Stimulated activated naive CD8-positive, alpha-beta T cell treated with anti-CD3 and anti-CD28 coated beads, Interleukin-15, Interleukin-2, amounts not matched to agents 100 ng/mL and 50 ng/mL, for 24 hours (primary cell): Measurements from ENCODE around the gene TPO.
"Not testable (repeated sequence)": the region's sequence is repeated elsewhere in the genome, so short reads cannot be mapped to it uniquely, and the experiment has no call there.

Experiments used
- H3K27ac Mint-ChIP-seq: one replicate; pipeline ENCODE4 v1.8.0; 2021; ENCODE audit warnings: mild to moderate bottlenecking, mixed read lengths
- H3K27me3 Mint-ChIP-seq: one replicate; pipeline ENCODE4 v1.8.0; 2021; ENCODE audit warnings: mixed read lengths
- H3K36me3 Mint-ChIP-seq: one replicate; pipeline ENCODE4 v1.8.0; 2021; ENCODE audit warnings: low read depth, mixed read lengths
- H3K4me1 Mint-ChIP-seq: one replicate; pipeline ENCODE4 v1.8.0; 2021; ENCODE audit warnings: low read depth, mixed read lengths
- H3K4me3 Mint-ChIP-seq: one replicate; pipeline ENCODE4 v1.8.0; 2021; ENCODE audit warnings: mild to moderate bottlenecking, mixed read lengths
- H3K9me3 Mint-ChIP-seq: one replicate; pipeline ENCODE4 v1.8.0; 2021; ENCODE audit warnings: mixed read lengths

TPO gene

DNA sequence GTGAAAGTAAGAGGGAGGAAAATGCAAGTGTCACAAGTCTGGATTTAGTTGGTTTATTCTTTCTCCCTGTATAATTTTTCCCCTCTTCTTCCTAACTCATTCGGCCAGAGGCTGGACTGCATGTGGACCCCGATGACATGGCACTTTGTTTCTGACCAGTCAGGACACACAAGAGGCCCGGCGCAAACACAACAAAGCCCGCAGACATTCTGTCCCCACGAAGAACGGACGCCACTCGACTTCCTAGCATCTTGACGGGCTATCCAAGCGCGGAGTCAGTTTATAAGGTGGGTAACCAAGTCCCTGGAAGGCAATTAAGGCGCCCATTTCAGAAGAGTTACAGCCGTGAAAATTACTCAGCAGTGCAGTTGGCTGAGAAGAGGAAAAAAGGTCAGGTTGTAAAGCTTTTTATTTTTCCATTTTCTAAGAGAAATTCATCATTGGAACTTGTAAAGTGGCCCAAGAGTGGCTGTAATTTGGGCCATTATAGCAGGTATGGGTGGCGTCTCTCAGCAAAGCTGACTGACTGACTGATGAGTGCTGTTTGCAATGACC is at the start of gene TPO:
Gene TPO (plus strand): TSS at position 308 of the 555 bp plus-strand sequence. CDS start 946 bp downstream, outside the sequence.
- no peaks in the 10 kb centered on the region for H3K27me3 Mint-ChIP-seq
- H3K9me3 Mint-ChIP-seq = no peaks in the 10 kb centered on the region
- no peaks in the 10 kb centered on the region for H3K36me3 Mint-ChIP-seq
- H3K4me1 Mint-ChIP-seq = no peaks in the 10 kb centered on the region
- no peak within 1 kb of the TSS for H3K27ac Mint-ChIP-seq
- no peak within 1 kb of the TSS for H3K4me3 Mint-ChIP-seq

DNA sequence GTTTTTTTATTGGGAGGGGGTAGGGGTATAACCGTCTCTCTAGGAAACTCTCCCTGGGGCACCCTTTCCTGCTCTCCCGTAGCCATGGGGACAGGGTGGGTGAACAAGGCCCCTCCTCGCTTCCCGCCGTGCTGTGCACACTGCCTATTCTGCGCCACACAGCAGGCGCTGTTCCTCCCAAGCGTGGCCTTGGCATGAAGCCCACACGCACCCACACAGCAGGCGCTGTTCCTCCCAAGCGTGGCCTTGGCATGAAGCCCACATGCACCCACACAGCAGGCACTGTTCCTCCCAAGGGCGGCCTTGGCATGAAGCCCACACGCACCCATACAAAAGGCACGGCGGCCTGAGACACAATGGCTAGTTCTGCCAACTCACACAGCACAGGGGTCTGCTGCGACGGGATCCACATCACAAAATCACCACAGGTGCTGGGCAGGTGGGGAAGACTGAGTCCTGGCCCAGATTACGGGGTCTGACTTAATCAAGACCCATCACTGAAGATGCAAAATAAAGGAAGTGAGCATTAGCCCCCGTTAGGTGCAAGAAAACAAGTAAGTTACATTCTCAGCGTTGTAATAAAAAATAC is 46.6 kb upstream of the TPO start:
- Mint-ChIP-seq H3K36me3 (no peaks in the 10 kb centered on the region), H3K4me3 (no peak overlapping the region), H3K4me1 (peaks cover 5% of the 10 kb centered on the region), H3K27me3 (no peaks in the 10 kb centered on the region), H3K9me3 (no peaks in the 10 kb centered on the region), H3K27ac (no peak overlapping the region)

DNA sequence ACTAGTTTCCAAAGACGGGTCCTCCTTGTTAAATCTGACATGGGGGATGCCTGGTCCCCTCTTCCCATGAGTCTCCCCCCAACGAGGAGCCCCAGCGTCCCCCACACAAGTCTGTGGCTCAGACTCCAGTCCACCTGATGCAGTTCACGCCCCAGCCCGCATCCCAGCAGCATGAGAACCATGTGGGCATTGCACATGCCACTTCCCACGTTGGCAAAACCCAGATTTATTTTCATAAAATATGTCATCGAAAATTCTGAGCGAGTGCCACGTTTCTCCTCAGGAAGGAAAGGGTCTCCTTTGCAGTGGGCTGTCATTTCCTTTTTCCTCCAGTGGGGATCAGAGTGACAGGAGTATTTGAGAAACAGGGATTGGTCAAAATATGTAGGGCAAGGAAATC is 45.7 kb upstream of the TPO start:
- H3K9me3 Mint-ChIP-seq = no peaks in the 10 kb centered on the region

DNA sequence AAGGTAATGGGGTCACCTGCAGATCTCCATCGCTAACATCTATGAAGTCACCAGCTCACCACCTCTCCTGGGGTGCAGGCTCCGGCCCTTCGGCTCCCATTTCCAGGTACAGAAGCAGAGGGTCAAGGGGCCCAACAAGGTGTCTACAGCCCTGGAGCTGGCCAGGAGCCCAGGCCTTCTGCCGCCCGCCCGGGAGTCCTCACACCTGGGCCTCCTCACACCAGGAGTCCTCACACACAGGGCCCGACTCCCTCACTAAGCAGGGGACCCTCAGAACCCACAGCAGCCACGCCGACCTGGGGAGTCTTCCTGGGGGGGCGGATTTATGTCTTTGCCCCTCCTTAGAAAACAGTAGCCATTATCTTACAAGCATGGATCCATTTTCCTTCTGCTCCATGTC is 43.4 kb upstream of the TPO start:
- peaks cover 6% of the 10 kb centered on the region for H3K27me3 Mint-ChIP-seq
- H3K4me3 Mint-ChIP-seq = no peak overlapping the region
- peaks cover 5% of the 10 kb centered on the region for H3K4me1 Mint-ChIP-seq
- H3K27ac Mint-ChIP-seq = no peak overlapping the region
- no peaks in the 10 kb centered on the region for H3K9me3 Mint-ChIP-seq
- no peaks in the 10 kb centered on the region for H3K36me3 Mint-ChIP-seq

More for the DNA sequence above, 45.7 kb upstream of the TPO start:
- Mint-ChIP-seq H3K36me3 (no peaks in the 10 kb centered on the region), H3K27me3 (peaks cover 6% of the 10 kb centered on the region), H3K4me3 (no peak overlapping the region), H3K4me1 (peaks cover 5% of the 10 kb centered on the region), H3K27ac (no peak overlapping the region)

DNA sequence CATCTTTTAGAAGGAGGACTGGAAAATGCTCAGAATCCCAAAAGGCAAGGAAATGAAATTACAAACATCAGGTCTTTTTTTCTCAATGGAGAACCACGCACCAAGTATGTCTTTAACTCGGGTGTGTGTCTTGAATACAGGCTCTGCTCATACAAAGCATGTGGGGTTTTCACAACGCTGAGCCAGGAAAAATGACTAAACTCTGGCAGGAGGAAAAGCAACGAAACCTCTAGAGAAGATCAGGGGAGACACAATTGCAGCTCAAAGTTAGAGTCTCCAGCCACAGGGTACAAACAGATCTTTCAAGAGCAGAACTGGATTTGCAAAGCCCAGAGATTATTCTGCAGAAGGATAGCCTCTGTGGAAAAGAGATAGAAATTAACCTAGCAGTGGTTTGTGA is 42.8 kb upstream of the TPO start:
- no peak overlapping the region for H3K27ac Mint-ChIP-seq
- no peaks in the 10 kb centered on the region for H3K9me3 Mint-ChIP-seq
- peaks cover 5% of the 10 kb centered on the region for H3K4me1 Mint-ChIP-seq
- no peaks in the 10 kb centered on the region for H3K36me3 Mint-ChIP-seq
- peaks cover 6% of the 10 kb centered on the region for H3K27me3 Mint-ChIP-seq
- H3K4me3 Mint-ChIP-seq = no peak overlapping the region

DNA sequence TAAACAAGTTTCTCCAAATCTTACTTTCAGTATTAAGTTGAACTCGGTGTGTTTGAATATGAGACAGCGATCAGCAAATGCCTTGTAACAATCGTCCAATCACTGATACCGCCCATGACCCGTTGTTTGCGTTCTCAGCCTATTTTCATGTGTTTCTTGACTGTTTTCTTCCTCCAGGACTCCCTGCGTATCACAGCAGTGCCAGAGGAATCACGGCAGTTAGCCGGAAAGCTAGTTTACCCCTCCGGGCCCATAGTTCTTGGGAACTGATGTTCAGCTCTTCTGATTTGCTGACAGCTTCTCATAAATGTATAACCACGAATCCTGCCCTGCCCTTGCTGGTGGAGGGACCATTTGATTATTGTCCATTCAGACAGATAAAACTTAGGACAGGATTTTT is 42.2 kb upstream of the TPO start:
- Mint-ChIP-seq H3K4me3 (no peak overlapping the region), H3K36me3 (no peaks in the 10 kb centered on the region), H3K4me1 (peaks cover 3% of the 10 kb centered on the region), H3K27ac (no peak overlapping the region), H3K27me3 (peaks cover 6% of the 10 kb centered on the region), H3K9me3 (no peaks in the 10 kb centered on the region)

DNA sequence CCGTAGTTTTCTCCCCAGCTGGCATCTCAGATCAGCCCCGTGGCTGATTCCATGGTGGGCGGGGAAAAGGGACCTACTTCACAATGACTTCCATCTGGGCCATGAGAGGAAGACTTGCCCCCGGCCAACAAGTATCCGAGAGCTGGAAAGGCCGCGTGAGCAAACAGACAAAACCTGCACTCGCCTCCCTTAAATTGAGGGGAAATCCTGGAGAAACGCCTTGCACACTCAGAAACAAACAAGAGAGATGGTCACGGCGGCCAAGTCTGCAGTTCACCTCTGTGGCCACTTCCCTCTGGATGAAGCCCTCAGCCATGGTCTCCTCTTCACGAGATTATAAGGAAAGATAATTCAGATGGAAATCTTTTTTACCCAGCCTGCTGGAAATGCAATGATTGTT is 39.4 kb upstream of the TPO start:
- no peaks in the 10 kb centered on the region for H3K36me3 Mint-ChIP-seq
- H3K4me3 Mint-ChIP-seq = no peak overlapping the region
- no peak overlapping the region for H3K27ac Mint-ChIP-seq
- H3K27me3 Mint-ChIP-seq = peaks cover 6% of the 10 kb centered on the region
- no peaks in the 10 kb centered on the region for H3K4me1 Mint-ChIP-seq
- H3K9me3 Mint-ChIP-seq = no peaks in the 10 kb centered on the region

DNA sequence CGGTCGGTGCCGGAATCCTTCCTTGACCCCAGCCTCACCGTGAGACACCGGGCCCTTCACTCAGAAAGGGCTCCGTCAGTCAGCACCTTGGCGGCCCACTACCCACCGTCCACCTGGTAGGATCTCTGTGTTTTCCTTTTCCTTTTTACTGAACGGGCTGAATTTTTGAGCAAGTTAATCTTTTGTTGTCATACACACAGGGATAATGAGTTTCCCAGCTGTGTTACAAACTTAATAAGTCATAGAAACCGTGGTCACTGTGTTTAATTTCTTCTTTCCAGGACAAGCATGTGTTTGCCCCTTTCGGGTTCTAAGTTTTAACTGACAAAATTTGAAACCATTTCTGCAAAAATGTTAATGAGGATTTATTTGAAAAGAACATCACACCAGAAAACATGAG is 39.0 kb upstream of the TPO start:
- H3K27me3 Mint-ChIP-seq = peaks cover 6% of the 10 kb centered on the region
- H3K36me3 Mint-ChIP-seq = no peaks in the 10 kb centered on the region
- no peaks in the 10 kb centered on the region for H3K9me3 Mint-ChIP-seq
- H3K27ac Mint-ChIP-seq = no peak overlapping the region
- H3K4me3 Mint-ChIP-seq = no peak overlapping the region
- no peaks in the 10 kb centered on the region for H3K4me1 Mint-ChIP-seq

DNA sequence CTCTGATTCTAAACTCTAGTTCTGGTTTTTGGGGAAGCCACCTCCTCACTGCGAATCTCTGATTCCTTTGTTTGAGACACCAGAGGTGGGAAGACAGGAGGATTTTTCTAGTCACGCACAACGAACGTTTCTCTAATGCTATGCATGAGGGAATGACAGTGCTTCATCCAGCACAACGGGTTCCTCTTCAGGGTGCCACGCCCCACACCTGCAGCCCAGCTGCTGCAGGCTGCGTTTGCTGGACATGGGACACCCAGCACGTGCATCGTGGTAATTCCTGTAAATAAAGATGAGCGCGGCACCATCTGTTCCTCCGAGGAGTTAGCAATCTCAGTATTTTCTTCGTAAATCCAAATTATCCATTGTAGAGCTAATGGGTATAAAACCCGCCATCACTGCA is 37.5 kb upstream of the TPO start:
- H3K9me3 Mint-ChIP-seq = no peaks in the 10 kb centered on the region
- no peaks in the 10 kb centered on the region for H3K4me1 Mint-ChIP-seq
- no peak overlapping the region for H3K27ac Mint-ChIP-seq
- H3K4me3 Mint-ChIP-seq = no peak overlapping the region
- peaks cover 6% of the 10 kb centered on the region for H3K27me3 Mint-ChIP-seq
- no peaks in the 10 kb centered on the region for H3K36me3 Mint-ChIP-seq

DNA sequence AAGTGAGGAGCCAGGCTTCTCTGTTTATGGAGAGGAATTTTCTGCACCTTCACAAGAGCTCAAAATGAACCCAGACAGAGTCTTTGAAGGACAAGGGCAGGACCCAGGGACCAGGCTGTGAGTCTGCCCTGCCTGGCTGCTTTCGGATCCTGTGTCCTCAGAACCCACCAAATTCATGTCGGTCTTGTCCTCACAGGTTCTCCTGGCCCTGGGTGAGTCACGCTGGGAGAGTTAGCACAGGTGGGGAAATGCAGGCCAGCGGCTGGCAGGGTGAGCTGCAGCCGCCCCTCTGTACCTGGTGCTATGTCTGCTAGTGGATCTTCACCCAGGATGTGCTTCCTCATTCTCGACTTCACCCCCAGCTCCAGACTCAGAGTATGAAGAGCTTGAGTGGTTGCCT is 35.8 kb upstream of the TPO start:
- no peaks in the 10 kb centered on the region for H3K27me3 Mint-ChIP-seq
- no peak overlapping the region for H3K27ac Mint-ChIP-seq
- no peak overlapping the region for H3K4me3 Mint-ChIP-seq
- no peaks in the 10 kb centered on the region for H3K36me3 Mint-ChIP-seq
- H3K4me1 Mint-ChIP-seq = no peaks in the 10 kb centered on the region
- no peaks in the 10 kb centered on the region for H3K9me3 Mint-ChIP-seq

DNA sequence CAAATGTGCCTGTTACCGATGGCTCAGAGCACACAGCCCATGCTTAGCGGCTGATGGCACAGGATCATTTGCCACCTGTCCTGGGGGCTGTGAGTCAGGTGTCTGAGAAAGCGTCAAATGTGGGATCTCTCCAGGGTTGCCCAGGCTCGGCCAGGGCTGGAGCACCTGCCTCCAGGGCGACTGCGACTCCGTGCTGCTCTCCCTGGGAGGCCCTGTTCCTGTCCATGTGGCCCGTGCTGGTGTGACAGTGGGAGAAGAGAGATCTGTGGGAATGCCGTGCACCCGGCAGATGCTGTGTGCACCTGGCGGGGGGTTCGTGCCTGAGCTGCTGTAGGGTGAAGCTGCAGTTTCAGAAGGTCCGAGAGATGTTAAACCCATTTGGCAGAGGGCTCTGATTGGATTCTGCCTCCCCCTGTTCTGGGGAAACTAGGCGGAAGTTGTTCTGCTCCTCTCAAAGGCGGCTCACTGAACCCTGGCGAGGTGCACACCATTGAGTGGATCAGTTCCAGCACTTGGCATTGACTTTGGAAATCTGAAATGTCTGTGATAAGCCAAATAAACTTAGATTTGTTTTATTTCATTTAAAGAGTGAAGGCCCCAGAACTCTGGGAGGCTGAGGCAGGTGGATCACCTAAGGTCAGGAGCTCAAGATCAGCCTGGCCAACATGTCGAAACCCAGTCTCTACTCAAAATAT is 34.7 kb upstream of the TPO start:
- Mint-ChIP-seq H3K27me3 (no peaks in the 10 kb centered on the region), H3K9me3 (no peaks in the 10 kb centered on the region)

DNA sequence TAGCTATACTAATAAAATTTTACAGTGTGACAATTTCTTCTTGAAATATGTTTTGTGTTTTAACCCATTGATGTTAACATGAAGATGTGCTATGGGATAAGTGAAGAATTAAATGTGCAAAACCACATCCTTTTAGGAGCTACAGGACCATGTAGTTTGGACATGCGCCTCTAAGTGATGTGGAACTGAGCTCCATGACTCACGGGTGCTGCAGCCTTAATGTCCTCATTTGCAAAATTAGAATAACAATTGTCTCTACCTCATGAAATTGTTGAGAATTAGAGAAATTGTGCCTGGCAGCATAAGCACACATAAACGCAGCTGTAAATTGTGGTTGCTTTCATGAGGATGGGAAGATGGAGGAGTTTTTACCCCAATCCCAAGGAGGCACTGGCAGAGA is 31.6 kb upstream of the TPO start:
- Mint-ChIP-seq H3K27me3 (no peaks in the 10 kb centered on the region), H3K4me1 (no peaks in the 10 kb centered on the region), H3K4me3 (no peak overlapping the region), H3K27ac (no peak overlapping the region), H3K9me3 (no peaks in the 10 kb centered on the region), H3K36me3 (no peaks in the 10 kb centered on the region)

More for the DNA sequence above, 34.7 kb upstream of the TPO start:
- H3K4me1 Mint-ChIP-seq = no peaks in the 10 kb centered on the region
- H3K4me3 Mint-ChIP-seq = no peak overlapping the region
- H3K36me3 Mint-ChIP-seq = no peaks in the 10 kb centered on the region
- H3K27ac Mint-ChIP-seq = no peak overlapping the region

DNA sequence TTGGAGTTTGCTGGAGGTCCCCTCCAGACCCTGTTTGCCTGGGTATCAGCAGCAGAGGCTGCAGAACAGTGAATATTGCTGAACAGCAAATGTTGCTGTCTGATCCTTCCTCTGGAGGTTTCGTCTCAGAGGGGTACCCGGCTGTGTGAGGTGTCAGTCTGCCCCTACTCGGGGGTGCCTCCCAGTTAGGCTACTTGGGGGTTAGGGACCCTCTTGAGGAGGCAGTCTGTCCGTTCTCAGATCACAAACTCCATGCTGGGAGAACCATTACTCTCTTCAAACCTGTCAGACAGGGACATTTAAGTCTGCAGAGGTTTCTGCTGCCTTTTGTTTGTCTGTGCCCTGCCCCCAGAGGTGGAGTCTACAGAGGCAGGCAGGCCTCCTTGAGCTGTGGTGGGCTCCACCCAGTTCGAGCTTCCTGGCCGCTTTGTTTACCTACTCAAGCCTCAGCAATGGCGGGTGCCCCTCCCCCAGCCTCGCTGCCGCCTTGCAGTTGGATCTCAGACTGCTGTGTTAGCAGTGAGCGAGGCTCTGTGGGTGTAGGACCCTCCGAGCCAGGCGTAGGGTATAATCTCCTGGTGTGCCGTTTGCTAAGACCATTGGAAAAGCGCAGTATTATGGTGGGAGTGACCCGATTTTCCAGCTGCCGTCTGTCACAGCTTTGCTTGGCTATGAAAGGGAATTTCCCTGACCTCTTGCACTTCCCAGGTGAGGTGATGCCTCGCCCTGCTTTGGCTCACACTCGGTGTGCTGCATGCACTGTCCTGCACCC is 25.1 kb upstream of the TPO start:
- not testable (repeated sequence) for H3K36me3 Mint-ChIP-seq, H3K4me3 Mint-ChIP-seq, H3K9me3 Mint-ChIP-seq, H3K27me3 Mint-ChIP-seq, H3K27ac Mint-ChIP-seq, H3K4me1 Mint-ChIP-seq

DNA sequence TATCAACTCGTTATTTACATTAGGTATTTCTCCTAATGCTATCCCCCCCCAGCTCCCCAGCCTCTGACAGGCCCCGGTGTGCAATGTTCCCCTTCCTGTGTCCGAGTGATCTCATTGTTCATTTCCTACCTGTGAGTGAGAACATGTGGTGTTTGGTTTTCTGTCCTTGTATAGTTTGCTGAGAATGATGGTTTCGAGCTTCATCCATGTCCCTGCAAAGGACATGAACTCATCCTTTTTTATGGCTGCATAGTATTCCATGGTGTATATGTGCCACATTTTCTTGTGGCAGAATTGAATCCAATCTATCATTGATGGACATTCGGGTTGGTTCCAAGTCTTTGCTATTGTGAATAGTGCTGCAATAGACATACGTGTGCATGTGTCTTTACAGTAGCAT is 23.1 kb upstream of the TPO start:
- H3K4me1 Mint-ChIP-seq, H3K27me3 Mint-ChIP-seq: not testable (repeated sequence)

DNA sequence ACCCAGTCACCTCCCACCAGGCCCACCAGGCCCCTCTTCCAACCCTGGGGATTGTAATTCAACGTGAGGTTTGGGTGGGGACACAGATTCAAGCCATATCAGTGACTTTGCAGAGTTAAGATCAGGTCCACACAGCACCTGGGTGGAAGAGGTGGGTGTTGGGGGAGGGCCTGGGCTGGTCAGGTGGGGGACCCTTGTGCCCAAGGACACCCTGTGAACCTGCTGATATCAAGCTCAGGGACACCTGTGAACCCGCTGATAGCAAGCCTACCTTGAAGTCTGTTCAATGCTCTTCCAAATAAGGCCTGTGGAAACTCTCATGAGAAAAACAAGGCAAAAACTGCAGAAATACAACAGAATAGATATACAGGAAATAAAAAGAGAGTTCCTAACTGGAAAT is 19.9 kb upstream of the TPO start:
- no peaks in the 10 kb centered on the region for H3K36me3 Mint-ChIP-seq
- no peak overlapping the region for H3K27ac Mint-ChIP-seq
- peaks cover 4% of the 10 kb centered on the region for H3K4me1 Mint-ChIP-seq
- H3K9me3 Mint-ChIP-seq = no peaks in the 10 kb centered on the region
- H3K4me3 Mint-ChIP-seq = no peak overlapping the region
- H3K27me3 Mint-ChIP-seq = no peaks in the 10 kb centered on the region

More for the DNA sequence above, 23.1 kb upstream of the TPO start:
- not testable (repeated sequence) for H3K36me3 Mint-ChIP-seq, H3K4me3 Mint-ChIP-seq, H3K27ac Mint-ChIP-seq, H3K9me3 Mint-ChIP-seq
